ENCODE data around the gene DUSP10.

The DUSP10 gene

DNA sequence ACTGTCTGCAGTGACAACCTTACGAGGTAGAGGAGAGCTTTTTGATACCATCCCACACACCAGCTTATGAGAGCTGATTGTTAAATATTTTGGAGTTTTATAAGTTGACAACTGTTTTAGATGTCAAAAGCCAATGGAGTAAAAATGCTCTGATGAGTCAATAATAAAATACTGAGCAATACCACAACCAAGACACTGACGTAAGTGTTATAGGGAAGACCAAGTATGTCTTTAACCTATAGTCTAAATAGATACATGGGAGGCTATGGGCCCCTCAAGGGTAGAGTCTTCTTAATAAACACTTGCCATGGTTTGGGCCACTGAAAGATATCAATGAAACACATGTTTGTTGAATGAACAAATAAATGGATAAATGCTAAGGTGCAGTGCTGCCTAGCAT, 49.2 kb downstream of the DUSP10 start:
- no peak for DNase-seq

DNA sequence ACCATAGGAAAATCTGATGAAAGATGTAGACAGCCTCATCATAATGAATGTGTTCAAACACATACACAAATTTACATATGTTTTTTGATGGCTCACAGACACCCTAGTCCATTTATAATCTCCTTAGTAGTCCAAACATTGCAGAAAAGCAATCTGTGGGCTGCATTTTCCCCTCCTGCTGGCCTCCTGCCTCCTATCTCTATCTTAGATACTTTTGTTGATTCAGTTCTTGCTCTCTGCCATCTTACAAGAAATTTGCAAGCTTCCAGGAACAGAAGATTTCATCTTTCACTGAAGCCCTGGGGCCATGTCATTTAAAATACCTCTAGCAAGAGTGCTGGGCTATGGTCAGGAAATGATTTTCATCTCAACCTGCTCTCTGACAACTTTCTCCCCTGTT, 50.6 kb downstream of the DUSP10 start:
- no peak for DNase-seq

GRCh38 chr1:221690858-221691257, 51.0 kb downstream of the DUSP10 start:
- DNase-seq: no peak

DNA sequence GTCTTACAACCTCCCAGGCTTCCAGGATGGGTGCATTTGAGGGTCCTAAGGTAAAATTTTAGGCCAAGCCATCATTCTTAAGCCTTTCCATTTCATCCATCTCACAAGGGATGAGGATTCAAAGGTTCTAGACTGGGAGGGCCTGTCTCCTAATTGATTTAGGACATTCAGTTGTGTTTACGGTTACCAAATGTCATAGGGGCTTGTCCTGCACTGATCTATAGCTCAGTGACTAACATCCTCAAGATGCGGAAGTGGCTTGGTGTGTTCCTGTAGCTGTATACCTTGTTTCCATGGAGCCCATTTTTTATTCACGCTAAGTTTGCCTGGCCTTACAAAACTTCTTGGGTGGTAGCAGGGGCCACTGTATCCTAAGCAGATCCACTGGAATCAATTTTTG, 52.8 kb downstream of the DUSP10 start:
- DNase-seq: no peak

GRCh38 chr1:221688488-221688843, 53.4 kb downstream of the DUSP10 start:
- DNase-seq: no peak

- no peak for DNase-seq
These were observed 53.9 kb downstream of the DUSP10 start for GRCh38 chr1:221687836-221688487.

DNA sequence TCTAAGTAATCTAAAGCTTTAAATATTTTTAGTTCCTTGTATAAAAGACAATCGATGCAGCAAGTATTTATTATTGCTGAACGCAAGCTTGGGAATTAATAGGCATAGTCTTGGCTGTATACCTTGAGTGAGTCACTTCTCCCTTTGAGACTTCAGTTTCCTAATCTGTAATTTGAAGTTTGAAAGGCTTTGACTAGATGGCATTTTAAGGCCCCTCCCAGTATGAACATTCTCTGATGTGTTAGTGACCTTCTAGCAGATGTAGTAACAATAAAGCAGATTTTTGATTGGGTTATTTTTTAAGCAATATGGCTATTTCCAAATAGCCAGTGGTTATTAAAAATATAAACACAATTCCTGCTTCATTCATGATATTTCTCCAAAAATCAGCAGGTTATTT, 58.2 kb downstream of the DUSP10 start:
- no peak for DNase-seq

DNA sequence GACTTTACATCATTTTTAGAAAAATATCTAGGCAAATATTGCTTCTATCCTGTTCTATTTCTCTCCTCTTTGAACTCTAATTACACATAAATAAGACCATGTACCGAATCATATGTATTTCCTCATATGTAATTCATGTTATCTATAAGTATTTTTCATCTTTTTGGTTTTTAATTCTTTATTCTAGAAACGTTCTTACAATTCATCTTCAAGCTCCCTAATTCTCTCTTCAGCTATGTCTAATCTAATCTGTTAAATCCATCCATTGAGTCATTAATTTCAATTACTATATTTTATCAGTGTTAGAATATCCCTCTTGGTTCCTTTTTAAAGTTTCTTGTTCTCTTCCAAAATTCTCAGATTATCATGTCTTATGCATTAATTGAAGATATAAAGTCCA, 61.8 kb downstream of the DUSP10 start:
- DNase-seq: no peak

DNA sequence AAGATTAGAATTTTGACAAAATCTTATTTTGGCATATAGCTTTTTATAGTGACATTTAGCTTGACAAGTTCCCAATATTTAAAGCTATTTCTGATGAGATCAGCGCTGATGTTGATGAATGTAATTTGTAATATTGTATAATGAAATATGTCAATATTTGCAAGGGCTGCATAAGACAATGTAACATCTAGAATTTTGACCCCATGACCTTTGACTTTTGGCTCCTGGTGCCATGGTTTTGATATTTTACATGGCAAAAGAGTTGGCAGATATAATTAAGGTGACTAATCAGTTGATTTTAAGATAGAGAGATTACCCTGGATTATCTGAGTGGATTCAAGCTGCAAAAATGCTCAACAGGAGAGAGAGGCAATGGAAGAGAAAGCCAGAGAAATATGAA, 63.9 kb downstream of the DUSP10 start:
- DNase-seq: no peak

- no peak for DNase-seq
These were observed 65.7 kb downstream of the DUSP10 start for GRCh38 chr1:221675880-221676800.

- DNase-seq: no peak
These were observed 68.9 kb downstream of the DUSP10 start for GRCh38 chr1:221672965-221673364.

GRCh38 chr1:221672239-221672645, 69.6 kb downstream of the DUSP10 start:
- no peak for DNase-seq

- no peak for DNase-seq
These were observed 71.8 kb downstream of the DUSP10 start for GRCh38 chr1:221670081-221670480.

GRCh38 chr1:221669441-221669840, 72.4 kb downstream of the DUSP10 start:
- peak; percentile 66 for DNase-seq

GRCh38 chr1:221667504-221667903, 74.4 kb downstream of the DUSP10 start:
- no peak for DNase-seq

DNA sequence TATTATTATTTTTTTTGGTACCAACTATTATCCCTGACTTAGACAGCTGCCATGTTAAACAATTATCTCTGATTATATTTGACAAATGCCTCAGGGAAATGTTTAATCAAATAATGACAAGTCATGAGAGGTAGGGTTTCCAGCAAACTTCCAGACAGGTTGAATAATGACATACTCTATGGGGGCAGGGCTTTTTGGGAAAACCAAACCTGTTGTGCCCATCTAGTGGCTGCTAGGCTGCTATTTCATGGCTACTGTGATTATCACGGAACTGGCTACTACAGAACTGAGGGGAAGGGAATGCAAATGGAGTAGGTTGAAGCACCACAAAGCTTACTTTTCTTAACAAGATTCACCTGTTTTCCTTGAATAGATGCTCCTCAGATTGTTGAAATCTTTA, 77.6 kb downstream of the DUSP10 start:
- no peak for DNase-seq

GRCh38 chr1:221663321-221663720, 78.6 kb downstream of the DUSP10 start:
- no peak for DNase-seq

DNA sequence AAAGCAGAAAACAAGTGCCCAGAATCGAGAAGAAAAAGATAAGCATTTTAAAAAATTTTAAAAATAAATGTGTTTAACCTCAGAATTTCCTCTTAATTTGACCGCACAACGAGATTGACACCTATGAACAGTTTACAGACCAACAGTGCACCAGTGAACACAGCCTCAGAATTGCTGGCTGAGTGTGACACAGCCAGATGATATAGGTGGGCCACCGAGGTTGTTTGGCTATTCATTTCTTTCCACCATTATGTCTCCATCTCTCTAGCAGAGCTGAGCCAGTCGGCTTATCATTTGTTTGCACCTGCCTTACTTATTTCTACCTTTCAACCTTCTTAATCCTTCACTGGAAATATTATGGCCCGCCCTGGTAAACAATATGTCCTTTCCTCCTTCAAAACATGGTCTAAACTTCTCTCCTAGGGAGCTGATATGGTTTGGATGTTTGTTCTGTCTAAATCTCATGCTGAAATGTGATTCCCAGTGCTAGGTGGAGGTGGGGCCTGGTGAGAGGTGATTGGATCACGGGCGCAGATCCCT, 86.1 kb downstream of the DUSP10 start:
- DNase-seq: no peak
